ENCODE data around the gene NUP160.

- TF ChIP-seq, protein P1, sequence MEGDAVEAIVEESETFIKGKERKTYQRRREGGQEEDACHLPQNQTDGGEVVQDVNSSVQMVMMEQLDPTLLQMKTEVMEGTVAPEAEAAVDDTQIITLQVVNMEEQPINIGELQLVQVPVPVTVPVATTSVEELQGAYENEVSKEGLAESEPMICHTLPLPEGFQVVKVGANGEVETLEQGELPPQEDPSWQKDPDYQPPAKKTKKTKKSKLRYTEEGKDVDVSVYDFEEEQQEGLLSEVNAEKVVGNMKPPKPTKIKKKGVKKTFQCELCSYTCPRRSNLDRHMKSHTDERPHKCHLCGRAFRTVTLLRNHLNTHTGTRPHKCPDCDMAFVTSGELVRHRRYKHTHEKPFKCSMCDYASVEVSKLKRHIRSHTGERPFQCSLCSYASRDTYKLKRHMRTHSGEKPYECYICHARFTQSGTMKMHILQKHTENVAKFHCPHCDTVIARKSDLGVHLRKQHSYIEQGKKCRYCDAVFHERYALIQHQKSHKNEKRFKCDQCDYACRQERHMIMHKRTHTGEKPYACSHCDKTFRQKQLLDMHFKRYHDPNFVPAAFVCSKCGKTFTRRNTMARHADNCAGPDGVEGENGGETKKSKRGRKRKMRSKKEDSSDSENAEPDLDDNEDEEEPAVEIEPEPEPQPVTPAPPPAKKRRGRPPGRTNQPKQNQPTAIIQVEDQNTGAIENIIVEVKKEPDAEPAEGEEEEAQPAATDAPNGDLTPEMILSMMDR (IDR thresholded peaks at IDR 0.05 in 2 of 3, conservative IDR thresholded peaks at IDR 0.05 in 1 of 3; ENCODE audit: borderline replicate concordance in 1 of 3, insufficient read depth in 1 of 3, low read depth in 2 of 3, low read length in 2 of 3) = no peak
- TF ChIP-seq YY1 (IDR thresholded peaks at IDR 0.05; ENCODE audit: extremely low read depth, insufficient replicate concordance, low read depth, low read length) (no peak), POLR2AphosphoS5 (IDR thresholded peaks at IDR 0.05; ENCODE audit: low read depth, low read length) (no peak), MAX (IDR thresholded peaks at IDR 0.05) (no peak), SIN3A (IDR thresholded peaks at IDR 0.05; ENCODE audit: low read depth) (no peak), CEBPB (IDR thresholded peaks at IDR 0.05; ENCODE audit: low read depth) (no peak), EZH2 (IDR thresholded peaks at IDR 0.05) (no peak), EZH2phosphoT487 (IDR thresholded peaks at IDR 0.05; ENCODE audit: borderline replicate concordance) (no peak), SP1 (IDR thresholded peaks at IDR 0.05; ENCODE audit: low read depth) (no peak), POLR2A (IDR thresholded peaks at IDR 0.05; ENCODE audit: borderline replicate concordance, extremely low read depth, insufficient read depth, insufficient read length) (no peak)
- TF ChIP-seq, protein P2, sequence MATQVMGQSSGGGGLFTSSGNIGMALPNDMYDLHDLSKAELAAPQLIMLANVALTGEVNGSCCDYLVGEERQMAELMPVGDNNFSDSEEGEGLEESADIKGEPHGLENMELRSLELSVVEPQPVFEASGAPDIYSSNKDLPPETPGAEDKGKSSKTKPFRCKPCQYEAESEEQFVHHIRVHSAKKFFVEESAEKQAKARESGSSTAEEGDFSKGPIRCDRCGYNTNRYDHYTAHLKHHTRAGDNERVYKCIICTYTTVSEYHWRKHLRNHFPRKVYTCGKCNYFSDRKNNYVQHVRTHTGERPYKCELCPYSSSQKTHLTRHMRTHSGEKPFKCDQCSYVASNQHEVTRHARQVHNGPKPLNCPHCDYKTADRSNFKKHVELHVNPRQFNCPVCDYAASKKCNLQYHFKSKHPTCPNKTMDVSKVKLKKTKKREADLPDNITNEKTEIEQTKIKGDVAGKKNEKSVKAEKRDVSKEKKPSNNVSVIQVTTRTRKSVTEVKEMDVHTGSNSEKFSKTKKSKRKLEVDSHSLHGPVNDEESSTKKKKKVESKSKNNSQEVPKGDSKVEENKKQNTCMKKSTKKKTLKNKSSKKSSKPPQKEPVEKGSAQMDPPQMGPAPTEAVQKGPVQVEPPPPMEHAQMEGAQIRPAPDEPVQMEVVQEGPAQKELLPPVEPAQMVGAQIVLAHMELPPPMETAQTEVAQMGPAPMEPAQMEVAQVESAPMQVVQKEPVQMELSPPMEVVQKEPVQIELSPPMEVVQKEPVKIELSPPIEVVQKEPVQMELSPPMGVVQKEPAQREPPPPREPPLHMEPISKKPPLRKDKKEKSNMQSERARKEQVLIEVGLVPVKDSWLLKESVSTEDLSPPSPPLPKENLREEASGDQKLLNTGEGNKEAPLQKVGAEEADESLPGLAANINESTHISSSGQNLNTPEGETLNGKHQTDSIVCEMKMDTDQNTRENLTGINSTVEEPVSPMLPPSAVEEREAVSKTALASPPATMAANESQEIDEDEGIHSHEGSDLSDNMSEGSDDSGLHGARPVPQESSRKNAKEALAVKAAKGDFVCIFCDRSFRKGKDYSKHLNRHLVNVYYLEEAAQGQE (IDR thresholded peaks at IDR 0.05; ENCODE audit: low read depth) = no peak
These were observed 39.9 kb upstream of the NUP160 start for GRCh38 chr11:47887910-47888569.
